GM13976 (cell line): ENCODE measurements around the gene SSNA1.

ENCODE experiments used
- DNase-seq: peaks from one replicate; pipeline ENCODE4 v3.0.0; 2012; ENCODE audit warnings: low spot score
- CTCF ChIP-seq: IDR thresholded peaks from 2 replicates; pipeline ENCODE4 v1.5.1; 2012; ENCODE audit warnings: borderline replicate concordance, mild to moderate bottlenecking; ENCODE audit not compliant: insufficient read depth; ENCODE audit errors: extremely low read depth, missing control alignments, control extremely low read depth
- in situ Hi-C: fragments of 300-500 bp; cut with MboI; formaldehyde crosslinking; loops from one replicate; pipeline ENCODE4 v1.12.0; 2022; ENCODE audit warnings: low sequenced_read_pairs, mixed read lengths, inconsistent platforms; ENCODE audit not compliant: unreplicated experiment

The SSNA1 gene

DNA sequence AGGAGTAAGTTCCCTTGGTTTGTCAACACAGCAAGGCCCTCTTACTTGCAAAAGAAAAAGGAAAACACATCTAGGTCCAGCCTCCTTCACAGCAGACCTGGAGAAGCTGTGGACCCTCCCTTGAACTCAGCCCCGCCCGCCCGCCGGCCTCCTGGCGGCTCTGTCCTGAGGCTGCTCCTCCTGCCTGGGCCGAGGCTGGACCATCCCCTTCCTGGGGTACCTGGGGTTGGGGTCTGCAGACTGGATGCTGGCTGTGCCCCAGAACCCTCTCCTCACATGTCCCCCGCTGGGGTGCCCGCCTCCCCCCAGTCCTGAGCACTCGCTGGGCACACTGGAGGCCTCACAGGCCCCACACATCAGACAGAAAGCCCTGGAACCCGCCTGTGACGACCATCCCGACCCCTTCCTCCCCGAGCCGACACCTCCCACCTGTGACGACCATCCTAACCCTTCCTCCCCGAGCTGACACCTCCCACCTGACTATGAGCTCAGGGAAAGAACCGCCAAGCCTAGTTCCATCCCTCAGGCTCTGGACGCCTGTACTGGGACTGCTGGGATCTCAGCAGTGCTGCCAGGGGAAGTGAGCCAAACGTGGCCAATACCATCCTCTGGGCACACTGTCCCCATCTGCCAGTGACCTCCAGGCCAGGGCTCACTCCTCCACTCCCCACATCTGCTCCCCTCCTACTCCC is 9.4 kb upstream of the SSNA1 start:
- no peak for TF ChIP-seq CTCF
- in situ Hi-C loops: no loop called here
- no peak for DNase-seq

GRCh38 chr9:137179761-137180160 is 8.7 kb upstream of the SSNA1 start:
- TF ChIP-seq CTCF: no peak
- DNase-seq: no peak
- in situ Hi-C loops: no loop called here

- TF ChIP-seq CTCF: no peak
- in situ Hi-C loops: no loop called here
- DNase-seq: no peak
Observed at GRCh38 chr9:137180491-137180890, 8.0 kb upstream of the SSNA1 start.

GRCh38 chr9:137181680-137182079 is 6.8 kb upstream of the SSNA1 start:
- in situ Hi-C loops: no loop called here
- no peak for DNase-seq
- no peak for TF ChIP-seq CTCF

- in situ Hi-C loops: no loop called here
- DNase-seq: no peak
- TF ChIP-seq CTCF: no peak
Observed at GRCh38 chr9:137182836-137183235, 5.6 kb upstream of the SSNA1 start.

GRCh38 chr9:137183980-137184595 is 4.4 kb upstream of the SSNA1 start:
- TF ChIP-seq CTCF: no peak
- DNase-seq: no peak
- in situ Hi-C loops: no loop called here
